RPMI7951 (cell line): ENCODE data around the gene GLOD5. TPM values are rescaled to one million over a fixed set of nuclear protein-coding genes. Genes with fewer than 3 reads are reported as not detected.
A peak's percentile ranks its signal among the peaks of the same experiment; 100 is the strongest.
"Not testable (repeated sequence)": the region's sequence is repeated elsewhere in the genome, so short reads cannot be mapped to it uniquely, and the experiment has no call there.

Experiments used
- DNase-seq: peaks from one replicate; pipeline ENCODE4 v3.0.0-alpha.2; 2012; ENCODE audit warnings: low read depth
- total RNA-seq: library from RNA; depleted of rRNA; stranded (reverse); fragments of >200 nt; shearing (Covaris generic); gene quantifications from 2 replicates; pipeline ENCODE4 v1.2.3, GENCODE V29; 2014

The GLOD5 gene
- total RNA-seq, 1 experiment from 2014 or later = not detected

DNA sequence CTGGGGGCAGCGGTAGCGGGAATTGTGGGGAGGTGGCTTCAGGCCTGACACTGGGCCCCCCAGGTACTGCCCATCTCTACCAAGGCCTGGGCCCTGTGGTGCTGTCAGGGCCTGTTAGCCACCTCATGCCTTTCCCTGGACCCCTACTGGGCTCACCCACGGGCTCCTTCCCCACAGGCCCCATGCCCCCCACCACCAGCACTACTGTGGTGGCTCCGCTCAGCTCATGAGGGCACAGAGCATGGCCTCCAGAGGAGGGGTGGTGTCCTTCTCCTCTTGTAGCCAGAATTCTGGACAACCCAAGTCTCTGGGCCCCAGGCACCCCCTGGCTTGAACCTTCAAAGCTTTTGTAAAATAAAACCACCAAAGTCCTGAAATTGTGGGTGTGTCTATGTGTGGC, 32.4 kb downstream of the GLOD5 start:
- DNase-seq = no peak

DNA sequence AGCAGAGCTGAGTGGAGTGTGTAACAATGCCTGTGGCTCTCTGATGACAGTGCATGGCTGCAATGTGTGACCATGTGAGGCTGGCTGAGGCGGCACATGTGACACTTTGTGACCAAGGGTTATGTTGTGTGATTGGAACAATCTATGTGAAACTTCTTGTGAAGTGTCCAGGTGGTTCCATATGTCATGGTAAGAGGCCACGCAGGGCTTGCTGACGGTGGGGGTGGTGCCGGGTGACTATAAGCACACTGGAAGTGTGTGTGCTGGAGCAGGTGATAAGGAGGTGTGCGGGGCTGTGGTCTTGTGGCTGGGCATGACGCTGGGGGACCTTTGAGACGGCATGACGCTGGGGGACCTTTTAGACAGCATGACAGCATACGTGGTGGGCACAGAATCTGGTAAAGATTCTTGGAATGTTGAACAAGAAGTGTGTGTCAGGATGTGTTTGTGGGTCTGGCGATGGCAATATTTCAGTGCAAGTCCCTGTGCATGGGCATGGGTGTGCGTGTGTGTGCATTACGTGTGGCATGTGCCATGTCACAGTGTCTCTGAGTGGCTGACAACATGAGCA, 32.9 kb downstream of the GLOD5 start:
- no peak for DNase-seq

DNA sequence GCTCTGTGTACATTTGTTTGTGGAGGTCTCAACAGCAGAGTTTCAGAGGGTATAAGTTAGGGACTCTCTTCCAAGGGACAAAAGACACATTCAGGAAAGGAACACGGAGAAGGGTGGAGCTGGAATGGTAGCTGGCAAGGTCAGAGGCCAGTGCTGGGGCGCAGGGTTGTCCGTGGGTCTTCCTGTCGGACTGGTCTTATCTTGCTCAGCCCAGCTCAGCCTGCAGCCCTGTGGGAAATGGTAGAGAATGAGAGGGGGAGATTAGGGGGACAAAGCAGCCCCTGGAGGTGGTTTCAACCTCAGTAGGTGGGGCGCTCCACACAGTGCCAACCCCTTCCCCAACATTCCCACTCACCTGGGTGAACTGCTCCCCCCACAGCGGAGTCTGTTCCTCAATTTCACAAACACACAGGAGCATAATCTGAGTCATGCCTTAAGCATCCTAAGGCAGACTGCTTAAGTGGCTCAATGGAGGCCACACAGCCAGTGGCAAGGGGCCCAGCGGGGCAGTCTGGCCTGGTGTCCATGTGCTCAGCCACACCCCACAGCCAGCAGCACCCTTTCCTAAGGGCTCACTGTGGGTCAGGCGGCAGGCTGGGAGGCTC, 33.5 kb downstream of the GLOD5 start:
- DNase-seq = peak; percentile 76

DNA sequence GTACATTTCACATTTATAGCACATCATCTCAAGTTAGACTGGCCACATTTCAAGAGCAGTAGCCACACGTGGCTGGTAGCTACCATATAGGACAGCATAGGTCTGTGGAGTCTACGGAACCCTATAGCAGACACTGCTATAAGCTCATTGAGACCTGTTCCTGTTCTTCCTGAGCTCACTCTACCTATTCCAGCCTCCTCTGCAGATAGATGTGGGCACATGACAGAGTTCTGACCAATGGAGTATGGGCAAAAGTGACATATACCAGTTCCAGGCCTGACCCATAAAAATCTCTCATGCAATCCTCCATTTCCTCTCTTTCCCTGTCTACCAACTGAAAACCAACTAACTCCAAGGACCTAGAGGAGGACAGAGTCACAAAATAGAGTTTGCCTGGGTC, 36.8 kb downstream of the GLOD5 start:
- DNase-seq = no peak

DNA sequence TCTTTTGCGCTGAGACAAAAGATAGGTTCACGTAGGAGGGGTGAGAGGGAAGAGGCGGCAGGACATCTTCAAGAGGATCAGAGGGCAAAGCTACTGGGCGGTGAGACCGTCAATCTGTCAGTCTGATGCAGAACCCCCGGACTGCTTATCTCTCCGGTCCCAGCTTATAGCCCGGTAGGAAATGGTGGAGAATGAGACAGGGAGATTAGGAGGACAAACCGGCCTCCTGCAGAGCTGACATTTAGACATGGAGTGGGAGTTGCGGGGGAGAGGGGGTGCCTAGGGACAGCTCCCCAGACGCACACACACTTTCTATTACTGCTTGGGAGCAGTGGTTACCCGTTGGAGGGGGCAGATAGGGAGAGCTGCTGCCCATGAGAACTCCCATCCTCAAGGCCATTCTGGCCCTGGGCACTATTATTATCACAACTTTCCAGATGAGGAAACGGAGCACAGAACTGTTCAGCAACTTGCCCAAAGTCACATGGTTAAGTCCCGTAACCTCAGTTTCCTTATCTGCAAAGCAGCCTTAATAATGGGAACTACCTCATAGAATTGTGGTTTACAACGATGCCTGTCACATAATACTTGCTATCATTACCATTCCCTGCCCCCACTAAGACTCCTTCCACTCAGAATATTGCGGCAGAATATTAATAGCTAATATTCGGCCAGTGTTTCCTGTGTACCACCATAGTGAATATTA, 39.2 kb downstream of the GLOD5 start:
- DNase-seq = no peak

DNA sequence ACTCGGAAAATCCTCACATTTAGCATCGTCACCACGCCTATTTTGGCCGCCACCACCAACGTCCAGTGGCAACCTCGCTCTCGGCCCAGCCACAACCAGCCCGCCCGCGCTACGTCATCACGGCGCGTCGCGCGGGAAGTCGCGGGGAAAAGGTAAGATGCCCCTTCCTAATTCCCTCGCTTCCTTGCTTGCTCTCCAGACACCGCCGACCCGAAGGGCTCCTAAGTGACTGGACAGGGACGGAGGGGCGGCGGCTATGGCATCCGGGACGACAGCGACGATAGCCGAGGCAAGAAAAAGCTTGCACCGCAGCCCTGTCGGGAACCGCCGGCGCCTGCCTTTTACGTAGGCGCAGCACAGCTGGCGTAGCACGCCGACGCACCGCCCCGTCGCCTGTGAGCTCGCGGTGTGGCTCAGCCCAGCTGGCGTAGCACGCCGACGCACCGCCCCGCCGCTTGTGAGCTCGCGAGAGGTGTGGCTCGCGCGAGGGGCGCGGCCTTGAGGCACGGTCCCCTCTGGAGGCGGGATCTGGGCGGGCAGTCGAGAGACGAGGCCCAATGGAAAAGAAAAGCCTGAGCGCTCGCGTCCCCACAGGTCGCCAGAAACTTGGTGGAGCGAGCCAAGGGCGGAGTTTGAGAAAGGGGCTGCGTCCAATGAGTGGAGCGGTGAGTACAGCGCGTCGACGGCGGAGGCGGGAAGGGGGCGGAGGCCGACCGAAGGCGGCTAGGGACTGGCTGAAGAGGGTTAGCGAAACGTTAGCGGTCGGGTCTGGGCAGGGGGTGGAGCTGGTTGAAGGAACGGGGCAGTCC, 39.9 kb downstream of the GLOD5 start, which contains the start of gene HDAC6:
Gene HDAC6, plus strand, starts transcription at position 788 of the 809 bp plus-strand sequence. CDS start 626 bp downstream, outside the sequence.
- DNase-seq = peak; percentile 99

DNA sequence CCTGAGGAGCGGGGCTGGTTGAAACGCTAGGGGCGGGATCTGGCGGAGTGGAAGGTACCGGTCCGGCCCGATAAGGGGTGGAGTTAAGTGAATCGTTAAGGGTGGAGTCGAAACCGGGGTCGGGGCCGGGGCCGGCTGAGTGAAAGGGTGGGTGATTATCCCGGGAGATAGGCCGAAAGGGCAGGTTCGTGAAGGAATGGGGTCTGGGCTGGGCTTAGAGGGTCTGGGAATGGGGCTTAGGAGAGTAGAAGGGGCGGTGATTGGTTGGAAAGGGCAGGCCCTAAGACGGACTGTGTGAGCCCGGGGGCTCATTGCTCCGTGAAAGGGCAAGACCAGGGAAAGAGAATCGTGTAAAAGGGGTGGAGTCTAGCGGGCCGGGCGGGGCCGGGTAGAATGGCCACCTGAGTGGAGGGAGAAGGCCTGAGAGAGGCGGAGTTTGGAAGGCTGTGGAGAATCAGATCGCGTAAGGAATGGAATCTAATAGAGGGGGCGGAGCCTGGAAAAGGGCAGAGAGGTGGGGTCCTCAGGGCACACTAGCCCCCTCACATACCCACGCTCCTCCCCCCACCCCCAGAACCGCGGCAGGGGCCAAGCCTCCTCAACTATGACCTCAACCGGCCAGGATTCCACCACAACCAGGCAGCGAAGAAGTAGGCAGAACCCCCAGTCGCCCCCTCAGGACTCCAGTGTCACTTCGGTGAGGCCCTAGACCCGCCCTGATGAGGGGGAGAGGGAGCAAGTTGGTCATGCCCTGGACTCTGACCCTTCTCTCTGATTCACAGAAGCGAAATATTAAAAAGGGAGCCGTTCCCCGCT, 40.8 kb downstream of the GLOD5 start:
- DNase-seq = peak; percentile 90

DNA sequence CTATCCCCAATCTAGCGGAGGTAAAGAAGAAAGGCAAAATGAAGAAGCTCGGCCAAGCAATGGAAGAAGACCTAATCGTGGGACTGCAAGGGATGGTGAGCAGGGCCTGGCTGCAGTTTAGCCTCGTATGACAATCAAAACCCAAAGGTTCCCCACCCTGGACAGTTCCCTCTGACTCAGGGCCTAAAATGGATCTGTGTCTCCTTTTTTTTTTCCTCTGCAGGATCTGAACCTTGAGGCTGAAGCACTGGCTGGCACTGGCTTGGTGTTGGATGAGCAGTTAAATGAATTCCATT, 41.3 kb downstream of the GLOD5 start:
- peak; percentile 21 for DNase-seq

DNA sequence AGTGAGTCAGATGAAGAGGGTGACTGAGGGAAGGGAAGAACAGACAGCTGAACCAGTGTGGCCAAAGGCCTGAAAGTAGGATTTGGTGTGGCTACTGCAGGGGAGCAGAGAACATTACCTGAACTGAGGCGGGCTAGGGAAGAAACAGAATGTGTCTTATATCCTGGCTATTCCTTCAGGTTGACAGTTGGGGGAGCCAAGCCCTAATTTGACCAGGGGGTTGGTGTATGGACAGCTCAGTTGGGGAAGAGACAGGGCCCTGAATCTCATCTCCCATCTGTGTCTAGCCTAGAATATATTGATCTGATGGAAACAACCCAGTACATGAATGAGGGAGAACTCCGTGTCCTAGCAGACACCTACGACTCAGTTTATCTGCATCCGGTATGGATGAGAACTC, 44.5 kb downstream of the GLOD5 start:
- no peak for DNase-seq

DNA sequence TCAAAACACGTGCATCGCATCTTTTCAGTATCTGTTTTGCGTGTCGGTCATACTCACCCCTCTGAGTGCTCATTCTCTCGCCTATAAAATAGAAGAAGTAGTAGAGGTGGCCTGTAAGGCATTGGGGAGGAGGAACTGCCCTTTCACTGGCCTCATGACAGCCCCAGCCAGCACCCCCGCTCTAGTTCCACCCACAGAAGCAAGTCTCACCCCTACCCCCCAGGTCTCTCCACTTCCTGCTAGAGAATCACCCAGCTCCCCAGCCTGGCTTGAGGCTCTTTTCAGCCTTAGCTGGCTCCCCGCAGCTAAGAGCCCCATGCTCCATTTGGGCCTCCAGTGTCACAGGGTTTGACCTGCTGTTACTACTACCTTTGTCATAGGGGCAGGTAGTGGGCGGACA, 52.1 kb downstream of the GLOD5 start:
- no peak for DNase-seq

DNA sequence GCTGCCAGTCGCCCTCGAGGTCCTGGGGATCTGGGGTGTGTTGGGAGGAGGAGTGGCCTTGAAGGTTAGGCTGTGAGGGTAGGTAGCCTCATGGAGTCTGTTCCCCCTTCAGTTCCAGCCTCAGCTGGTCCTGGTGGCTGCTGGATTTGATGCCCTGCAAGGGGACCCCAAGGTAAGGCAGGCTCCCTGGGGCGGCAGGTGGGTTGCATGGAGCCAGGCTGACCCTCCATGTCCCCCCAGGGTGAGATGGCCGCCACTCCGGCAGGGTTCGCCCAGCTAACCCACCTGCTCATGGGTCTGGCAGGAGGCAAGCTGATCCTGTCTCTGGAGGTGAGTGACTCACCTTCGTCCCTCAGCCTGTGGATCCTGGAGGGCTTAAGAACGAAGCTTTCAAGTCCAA, 53.2 kb downstream of the GLOD5 start:
- no peak for DNase-seq

DNA sequence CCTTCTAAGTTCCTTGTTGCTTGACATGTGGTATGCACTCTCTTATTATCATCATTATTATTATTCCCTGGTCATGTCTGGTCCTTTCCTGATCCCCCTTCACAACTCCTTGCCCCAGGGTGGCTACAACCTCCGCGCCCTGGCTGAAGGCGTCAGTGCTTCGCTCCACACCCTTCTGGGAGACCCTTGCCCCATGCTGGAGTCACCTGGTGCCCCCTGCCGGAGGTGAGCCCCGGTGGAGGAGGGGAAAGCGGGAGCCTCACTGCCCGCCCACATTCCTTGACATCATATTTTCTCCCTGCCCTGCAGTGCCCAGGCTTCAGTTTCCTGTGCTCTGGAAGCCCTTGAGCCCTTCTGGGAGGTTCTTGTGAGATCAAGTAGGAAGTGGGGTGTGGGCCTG, 53.7 kb downstream of the GLOD5 start:
- no peak for DNase-seq

DNA sequence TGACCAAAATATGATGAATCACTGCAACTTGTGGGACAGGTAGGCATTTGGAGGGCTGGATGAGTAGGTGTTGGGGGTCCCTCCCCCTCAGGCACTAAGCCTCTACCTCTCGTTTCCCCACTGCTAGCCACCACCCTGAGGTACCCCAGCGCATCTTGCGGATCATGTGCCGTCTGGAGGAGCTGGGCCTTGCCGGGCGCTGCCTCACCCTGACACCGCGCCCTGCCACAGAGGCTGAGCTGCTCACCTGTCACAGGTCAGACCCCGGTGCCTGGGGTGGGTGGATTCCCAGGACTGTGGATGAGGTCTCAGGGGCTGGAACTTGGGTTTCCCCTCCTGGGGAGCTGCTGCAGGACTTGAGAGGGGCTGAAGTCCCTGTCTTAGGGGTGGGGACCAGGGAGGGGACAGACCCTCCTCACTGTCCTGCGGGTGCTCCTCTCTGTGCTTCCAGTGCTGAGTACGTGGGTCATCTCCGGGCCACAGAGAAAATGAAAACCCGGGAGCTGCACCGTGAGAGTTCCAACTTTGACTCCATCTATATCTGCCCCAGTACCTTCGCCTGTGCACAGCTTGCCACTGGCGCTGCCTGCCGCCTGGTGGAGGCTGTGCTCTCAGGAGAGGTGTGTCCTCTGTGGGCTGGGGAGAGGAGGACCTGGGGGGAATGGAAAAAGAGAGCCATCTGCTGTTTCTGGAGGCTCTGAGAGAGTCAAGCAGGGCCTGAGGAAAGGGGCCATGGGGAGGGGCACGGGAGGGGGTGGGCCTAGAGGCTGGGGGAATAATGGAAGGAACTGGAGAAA, 54.7 kb downstream of the GLOD5 start:
- DNase-seq = no peak

DNA sequence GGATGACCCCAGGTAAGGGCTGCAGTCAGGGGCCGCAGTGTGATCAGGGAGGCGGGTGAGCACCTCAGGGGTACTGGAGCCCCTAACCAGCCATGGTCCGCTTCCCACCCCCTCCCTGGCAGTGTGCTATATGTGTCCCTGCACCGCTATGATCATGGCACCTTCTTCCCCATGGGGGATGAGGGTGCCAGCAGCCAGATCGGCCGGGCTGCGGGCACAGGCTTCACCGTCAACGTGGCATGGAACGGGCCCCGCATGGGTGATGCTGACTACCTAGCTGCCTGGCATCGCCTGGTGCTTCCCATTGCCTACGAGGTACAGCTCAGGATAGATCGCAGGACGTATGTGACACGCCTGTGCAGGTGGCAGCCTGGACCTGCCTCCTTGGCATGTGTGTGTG, 56.6 kb downstream of the GLOD5 start:
- no peak for DNase-seq

DNA sequence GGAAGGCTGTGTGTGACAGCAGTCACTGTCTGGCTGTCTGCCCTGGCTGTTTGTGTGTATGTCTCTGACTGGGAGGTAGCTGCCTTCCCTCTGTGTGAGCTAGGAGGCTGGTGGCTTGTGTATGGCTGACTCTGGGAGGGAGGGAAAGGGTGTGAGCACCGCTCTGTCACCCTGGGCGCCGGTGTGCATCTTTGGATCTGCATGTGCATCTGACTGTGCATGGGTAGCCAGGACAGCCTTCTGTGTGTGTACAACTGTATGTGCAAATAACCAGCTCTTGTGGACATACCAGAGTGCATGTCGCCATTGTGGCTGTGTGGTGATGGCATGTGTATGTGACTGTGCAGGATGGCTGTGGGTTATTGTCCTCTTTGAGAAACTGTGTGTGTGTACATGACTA, 57.3 kb downstream of the GLOD5 start:
- no peak for DNase-seq

DNA sequence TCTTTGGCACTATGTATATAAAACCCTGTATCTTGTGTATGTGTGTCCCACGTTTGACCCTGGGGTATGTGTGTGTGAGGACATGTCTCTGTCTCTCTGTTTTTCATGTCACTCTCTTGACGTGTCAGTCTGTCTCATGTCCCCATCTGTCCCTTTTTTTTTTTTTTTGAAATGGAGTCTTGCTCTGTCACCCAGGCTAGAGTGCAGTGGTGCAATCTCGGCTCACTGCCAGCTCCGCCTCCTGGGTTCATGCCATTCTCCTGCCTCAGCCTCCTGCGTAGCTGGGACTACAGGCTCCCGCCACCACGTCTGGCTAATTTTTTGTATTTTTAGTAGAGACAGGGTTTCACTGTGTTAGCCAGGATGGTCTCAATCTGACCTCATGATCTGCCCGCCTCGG, 57.8 kb downstream of the GLOD5 start:
- not testable (repeated sequence) for DNase-seq

DNA sequence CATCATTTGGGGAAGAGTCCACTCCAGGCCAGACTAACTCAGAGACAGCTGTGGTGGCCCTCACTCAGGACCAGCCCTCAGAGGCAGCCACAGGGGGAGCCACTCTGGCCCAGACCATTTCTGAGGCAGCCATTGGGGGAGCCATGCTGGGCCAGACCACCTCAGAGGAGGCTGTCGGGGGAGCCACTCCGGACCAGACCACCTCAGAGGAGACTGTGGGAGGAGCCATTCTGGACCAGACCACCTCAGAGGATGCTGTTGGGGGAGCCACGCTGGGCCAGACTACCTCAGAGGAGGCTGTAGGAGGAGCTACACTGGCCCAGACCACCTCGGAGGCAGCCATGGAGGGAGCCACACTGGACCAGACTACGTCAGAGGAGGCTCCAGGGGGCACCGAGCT, 61.5 kb downstream of the GLOD5 start:
- DNase-seq = no peak
